Breast epithelium (tissue), 3 donors: ENCODE measurements around the gene CITED1.

Experiments used
- POLR2A ChIP-seq: fragments of 450-650 bp; IDR thresholded peaks from one replicate; pipeline ENCODE4 v1.6.1; 2016; ENCODE audit warnings: antibody characterized with exemption, mild to moderate bottlenecking, moderate library complexity
- POLR2AphosphoS5 ChIP-seq, 3 donors: sonication (generic); formaldehyde crosslinking; IDR thresholded peaks; one replicate each; pipeline ENCODE4 v1.6.1; 2017; ENCODE audit warnings: antibody characterized with exemption in 3 of 3
- TF ChIP-seq, protein P1 (sequence below), 3 donors: fragments of 450-650 bp; IDR thresholded peaks; one replicate each; pipeline ENCODE4 v1.5.1; 2016 to 2017; ENCODE audit warnings: antibody characterized with exemption in 3 of 3, mild to moderate bottlenecking in 3 of 3, moderate library complexity in 3 of 3

DNA sequence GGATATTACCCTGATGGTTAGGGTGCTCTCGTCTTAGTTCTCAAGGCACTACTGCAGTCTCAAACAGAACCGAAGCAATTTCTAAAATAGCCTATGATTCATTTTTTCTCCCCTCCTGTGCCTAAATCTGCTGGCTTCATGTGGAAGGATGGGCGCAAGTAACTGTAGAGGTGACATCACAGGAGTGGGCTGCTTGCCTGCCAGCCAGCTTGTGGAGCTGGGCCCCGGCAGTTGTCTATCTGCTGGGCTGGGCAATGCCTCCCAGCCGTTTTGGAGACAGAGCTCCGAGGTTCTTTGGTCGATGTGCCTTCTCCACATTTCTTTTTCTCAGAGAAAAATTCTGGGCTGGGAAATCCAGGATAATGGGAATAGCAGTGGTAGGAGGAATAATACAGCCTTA is 34.3 kb upstream of the CITED1 start:
- TF ChIP-seq, protein P1, sequence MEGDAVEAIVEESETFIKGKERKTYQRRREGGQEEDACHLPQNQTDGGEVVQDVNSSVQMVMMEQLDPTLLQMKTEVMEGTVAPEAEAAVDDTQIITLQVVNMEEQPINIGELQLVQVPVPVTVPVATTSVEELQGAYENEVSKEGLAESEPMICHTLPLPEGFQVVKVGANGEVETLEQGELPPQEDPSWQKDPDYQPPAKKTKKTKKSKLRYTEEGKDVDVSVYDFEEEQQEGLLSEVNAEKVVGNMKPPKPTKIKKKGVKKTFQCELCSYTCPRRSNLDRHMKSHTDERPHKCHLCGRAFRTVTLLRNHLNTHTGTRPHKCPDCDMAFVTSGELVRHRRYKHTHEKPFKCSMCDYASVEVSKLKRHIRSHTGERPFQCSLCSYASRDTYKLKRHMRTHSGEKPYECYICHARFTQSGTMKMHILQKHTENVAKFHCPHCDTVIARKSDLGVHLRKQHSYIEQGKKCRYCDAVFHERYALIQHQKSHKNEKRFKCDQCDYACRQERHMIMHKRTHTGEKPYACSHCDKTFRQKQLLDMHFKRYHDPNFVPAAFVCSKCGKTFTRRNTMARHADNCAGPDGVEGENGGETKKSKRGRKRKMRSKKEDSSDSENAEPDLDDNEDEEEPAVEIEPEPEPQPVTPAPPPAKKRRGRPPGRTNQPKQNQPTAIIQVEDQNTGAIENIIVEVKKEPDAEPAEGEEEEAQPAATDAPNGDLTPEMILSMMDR (IDR thresholded peaks at IDR 0.05): no peak
- TF ChIP-seq POLR2AphosphoS5 (IDR thresholded peaks at IDR 0.05): no peak
- TF ChIP-seq POLR2A: no peak
